ENCODE measurements around the gene PROCA1. TPM values are rescaled to one million over a fixed set of nuclear protein-coding genes. Genes with fewer than 3 reads are reported as not detected.
A peak's percentile ranks its signal among the peaks of the same experiment; 100 is the strongest.

PROCA1 gene
- total RNA-seq, 1 donor from 2014 or later, result 12.0 TPM

- no peak for DNase-seq (ENCODE audit: low spot score)
- no peak overlapping the region for H3K27ac Mint-ChIP-seq (ENCODE audit: unreplicated experiment)
- no peak for TF ChIP-seq CTCF (IDR thresholded peaks at IDR 0.05; ENCODE audit: unreplicated experiment)
- peaks cover 12% of the 10 kb centered on the region for H3K36me3 Mint-ChIP-seq (ENCODE audit: low read depth, unreplicated experiment)
- H3K4me3 Mint-ChIP-seq (ENCODE audit: unreplicated experiment), result peak overlapping the region; percentile 37
- no peaks in the 10 kb centered on the region for H3K9me3 Mint-ChIP-seq (ENCODE audit: unreplicated experiment)
- H3K4me1 Mint-ChIP-seq (ENCODE audit: unreplicated experiment), result peaks cover 37% of the 10 kb centered on the region
- H3K27me3 Mint-ChIP-seq (ENCODE audit: unreplicated experiment), result peaks cover 9% of the 10 kb centered on the region
Observed at GRCh38 chr17:28749516-28750177, 38.0 kb upstream of the PROCA1 start.

- H3K9me3 Mint-ChIP-seq (ENCODE audit: unreplicated experiment), result no peaks in the 10 kb centered on the region
- no peak overlapping the region for H3K27ac Mint-ChIP-seq (ENCODE audit: unreplicated experiment)
- no peak for DNase-seq (ENCODE audit: low spot score)
- H3K36me3 Mint-ChIP-seq (ENCODE audit: low read depth, unreplicated experiment), result peaks cover 12% of the 10 kb centered on the region
- peaks cover 37% of the 10 kb centered on the region for H3K4me1 Mint-ChIP-seq (ENCODE audit: unreplicated experiment)
- TF ChIP-seq CTCF (IDR thresholded peaks at IDR 0.05; ENCODE audit: unreplicated experiment), result no peak
- peaks cover 9% of the 10 kb centered on the region for H3K27me3 Mint-ChIP-seq (ENCODE audit: unreplicated experiment)
- H3K4me3 Mint-ChIP-seq (ENCODE audit: unreplicated experiment), result peak overlapping the region; percentile 37
Observed at GRCh38 chr17:28748852-28749515, 37.3 kb upstream of the PROCA1 start.

- DNase-seq (ENCODE audit: low spot score), result no peak
- Mint-ChIP-seq H3K9me3 (ENCODE audit: unreplicated experiment) (no peaks in the 10 kb centered on the region), H3K27me3 (ENCODE audit: unreplicated experiment) (peaks cover 11% of the 10 kb centered on the region), H3K36me3 (ENCODE audit: low read depth, unreplicated experiment) (peaks cover 12% of the 10 kb centered on the region), H3K27ac (ENCODE audit: unreplicated experiment) (no peak overlapping the region), H3K4me1 (ENCODE audit: unreplicated experiment) (peaks cover 38% of the 10 kb centered on the region), H3K4me3 (ENCODE audit: unreplicated experiment) (peak overlapping the region; percentile 59)
- no peak for TF ChIP-seq CTCF (IDR thresholded peaks at IDR 0.05; ENCODE audit: unreplicated experiment)
Observed at GRCh38 chr17:28747801-28748750, 36.4 kb upstream of the PROCA1 start.

GRCh38 chr17:28747051-28747691 lies 35.5 kb upstream of the PROCA1 start:
- DNase-seq (ENCODE audit: low spot score), result no peak
- Mint-ChIP-seq H3K27ac (ENCODE audit: unreplicated experiment) (peak overlapping the region; percentile 52), H3K4me3 (ENCODE audit: unreplicated experiment) (no peak overlapping the region), H3K9me3 (ENCODE audit: unreplicated experiment) (no peaks in the 10 kb centered on the region), H3K4me1 (ENCODE audit: unreplicated experiment) (peaks cover 35% of the 10 kb centered on the region), H3K36me3 (ENCODE audit: low read depth, unreplicated experiment) (peaks cover 8% of the 10 kb centered on the region), H3K27me3 (ENCODE audit: unreplicated experiment) (peaks cover 12% of the 10 kb centered on the region)
- TF ChIP-seq CTCF (IDR thresholded peaks at IDR 0.05; ENCODE audit: unreplicated experiment), result no peak

All from endothelial cell (in vitro differentiated cells).